ENCODE results near the gene TIFAB.
"Not testable (repeated sequence)": the region's sequence is repeated elsewhere in the genome, so short reads cannot be mapped to it uniquely, and the experiment has no call there.

Gene TIFAB

DNA sequence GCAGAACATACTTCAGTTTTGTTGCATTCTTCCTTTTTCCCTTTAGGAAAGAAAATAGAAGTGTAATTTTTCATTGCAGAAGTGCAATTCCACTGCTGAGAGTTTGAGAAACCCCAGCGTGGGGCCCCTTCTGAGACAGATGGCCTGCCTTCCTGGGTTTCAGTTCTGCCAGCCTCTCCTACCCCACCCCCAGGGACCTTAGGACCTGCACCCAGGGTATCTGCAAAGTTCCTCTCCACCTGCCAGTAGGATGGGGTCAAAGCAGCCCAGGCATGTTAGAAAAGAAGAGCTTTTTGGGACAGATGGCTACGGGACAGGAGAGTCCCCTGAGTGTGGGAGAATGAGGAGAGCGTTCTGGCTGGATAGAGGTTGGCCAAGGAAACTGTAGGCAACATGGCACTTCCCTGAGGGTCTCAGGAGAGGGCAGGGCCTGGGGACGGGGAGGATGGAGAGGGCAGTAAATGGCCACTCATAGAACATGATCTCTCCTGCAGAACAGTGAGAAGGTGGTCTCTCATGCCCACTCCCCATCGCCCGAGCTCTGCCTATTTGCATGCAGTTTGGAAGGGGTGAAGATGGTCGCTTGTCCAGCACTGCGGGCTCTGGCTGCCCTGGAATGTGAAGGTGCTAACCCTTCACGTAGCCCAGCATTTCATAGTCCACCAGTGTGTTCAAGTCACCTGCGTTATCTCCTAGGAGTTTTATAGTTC, at the start of gene TIFAB:
Gene TIFAB, minus strand, starts transcription at position 31 of the 710 bp plus-strand sequence. CDS start 2,412 bp downstream, outside the sequence.
- no peak for DNase-seq

DNA sequence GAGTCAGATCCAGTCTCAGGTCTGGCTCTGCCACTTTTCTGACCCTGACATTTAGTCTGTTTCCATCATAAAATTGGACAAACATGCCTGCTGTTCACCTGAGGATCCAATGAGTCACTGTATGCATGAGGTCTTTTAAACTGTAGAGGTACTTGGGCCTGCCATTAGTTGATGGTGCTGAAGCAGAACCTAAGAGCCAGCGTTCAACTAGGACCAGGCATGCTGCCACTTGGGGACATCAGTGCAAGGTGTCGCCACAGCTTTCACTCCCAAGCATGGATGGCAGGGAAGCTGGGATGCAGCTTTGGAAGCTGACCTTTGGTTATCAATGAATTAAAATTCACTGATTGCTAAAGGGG, 46.5 kb upstream of the TIFAB start:
- DNase-seq: no peak

GRCh38 chr5:135497971-135498636, 46.0 kb upstream of the TIFAB start:
- DNase-seq: peak; percentile 50

GRCh38 chr5:135495531-135495930, 43.4 kb upstream of the TIFAB start:
- not testable (repeated sequence) for DNase-seq

DNA sequence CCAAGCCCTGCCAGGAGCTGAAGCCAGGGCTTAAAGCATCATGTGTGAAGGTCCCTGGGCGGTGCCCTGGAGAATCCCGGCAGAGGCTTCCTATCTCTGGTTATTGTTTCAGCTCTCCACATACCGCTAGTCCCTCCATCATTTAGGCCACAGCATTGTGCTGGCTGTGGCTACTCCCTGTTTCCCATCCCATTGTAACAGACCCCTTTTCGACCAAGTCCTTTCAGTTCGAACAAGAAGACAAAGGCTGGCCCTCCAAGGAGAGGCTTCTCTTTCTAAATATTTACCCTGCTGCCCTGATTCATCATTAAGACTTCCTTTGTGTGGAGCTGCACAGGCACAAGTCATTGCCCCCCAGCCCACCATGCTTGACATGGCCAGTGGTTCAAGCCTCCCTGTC, 42.0 kb upstream of the TIFAB start:
- DNase-seq: no peak

GRCh38 chr5:135493406-135494180, 41.4 kb upstream of the TIFAB start:
- DNase-seq: no peak

DNA sequence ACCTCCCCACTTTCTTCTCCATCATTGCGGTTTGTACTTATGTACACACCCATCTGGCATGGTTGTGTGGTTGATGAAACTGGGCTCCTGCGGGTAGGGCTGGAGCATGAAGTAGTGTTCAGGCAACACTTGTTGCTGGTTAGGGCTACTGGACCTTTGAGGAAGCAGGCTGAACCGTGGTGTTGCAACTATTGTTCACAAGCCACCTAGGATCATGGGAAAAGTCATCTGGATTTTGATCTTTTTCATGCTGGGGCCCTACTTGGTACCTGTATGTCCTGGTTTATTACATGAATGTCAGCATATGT, 40.1 kb upstream of the TIFAB start:
- DNase-seq: no peak

DNA sequence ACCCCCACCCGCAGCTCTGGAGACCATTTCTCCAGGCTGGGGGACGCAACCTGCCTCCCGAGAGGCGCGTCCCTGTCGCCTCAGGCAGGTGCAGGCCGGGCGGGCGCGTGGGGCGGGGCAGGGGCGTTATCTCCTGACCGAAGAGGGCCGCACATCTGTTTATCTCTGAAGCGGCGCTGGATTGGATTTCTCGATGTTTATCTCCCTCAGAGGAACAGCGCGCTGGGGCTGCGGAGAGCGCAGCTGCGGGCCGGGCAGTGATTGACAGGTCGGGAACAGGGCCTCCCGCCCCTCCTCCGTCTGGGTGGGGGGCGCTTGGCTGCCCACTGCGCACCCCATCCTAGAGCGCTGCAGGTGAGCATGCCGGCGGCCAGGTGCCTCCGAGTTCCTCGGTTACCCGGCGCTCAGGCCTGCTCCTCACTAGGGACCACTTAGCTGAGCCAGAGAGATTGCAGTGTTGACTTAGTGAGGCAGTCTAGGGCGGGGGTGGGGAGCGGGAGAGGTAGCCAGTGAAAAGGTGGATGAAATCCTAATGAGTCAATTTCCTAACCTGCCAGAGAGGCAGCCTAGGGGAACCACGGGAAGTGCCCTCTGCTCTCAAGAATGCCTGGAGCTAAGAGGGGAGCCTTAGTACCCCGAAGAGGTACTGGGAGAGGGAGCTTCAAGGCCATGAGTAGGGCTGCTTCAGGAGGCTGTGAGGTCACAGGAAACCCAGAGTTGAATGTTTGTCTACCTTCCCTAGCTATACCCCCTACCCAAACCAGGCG, 39.6 kb upstream of the TIFAB start:
- no peak for DNase-seq

GRCh38 chr5:135491038-135491551, 38.9 kb upstream of the TIFAB start:
- DNase-seq: no peak

- DNase-seq: no peak
These were observed 38.3 kb upstream of the TIFAB start for GRCh38 chr5:135490245-135491037.

- DNase-seq: no peak
These were observed 37.5 kb upstream of the TIFAB start for GRCh38 chr5:135489466-135490244.

GRCh38 chr5:135488727-135489465, 36.7 kb upstream of the TIFAB start:
- DNase-seq: peak; percentile 70

- DNase-seq: peak; percentile 48
These were observed 35.8 kb upstream of the TIFAB start for GRCh38 chr5:135487839-135488514.

- DNase-seq: peak; percentile 23
These were observed 34.9 kb upstream of the TIFAB start for GRCh38 chr5:135487037-135487395.

- no peak for DNase-seq
These were observed 34.2 kb upstream of the TIFAB start for GRCh38 chr5:135486131-135487036.

DNA sequence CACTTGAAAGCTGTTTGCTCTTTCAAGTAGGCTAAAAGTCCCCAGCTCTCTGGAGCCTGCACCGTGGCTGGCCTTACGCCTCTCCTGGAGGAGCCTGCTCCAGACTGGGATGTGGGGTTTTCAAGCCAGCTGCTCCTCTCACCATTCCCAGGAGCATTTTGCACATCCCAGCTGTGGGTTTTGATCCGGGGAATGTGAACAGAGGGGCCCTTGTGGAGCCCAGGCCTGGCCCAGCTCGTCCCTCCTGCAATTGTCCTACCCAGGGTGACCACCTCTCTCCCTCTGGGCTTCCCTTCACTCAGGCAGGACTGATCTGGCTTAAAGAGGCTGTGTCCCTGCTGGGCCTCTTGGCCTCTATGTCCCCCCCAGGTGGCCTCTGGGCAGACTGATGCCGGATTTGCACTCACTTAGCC, 32.5 kb upstream of the TIFAB start:
- no peak for DNase-seq

GRCh38 chr5:135483254-135483653, 31.1 kb upstream of the TIFAB start:
- DNase-seq: no peak

- no peak for DNase-seq
These were observed 30.3 kb upstream of the TIFAB start for GRCh38 chr5:135482381-135482933.

DNA sequence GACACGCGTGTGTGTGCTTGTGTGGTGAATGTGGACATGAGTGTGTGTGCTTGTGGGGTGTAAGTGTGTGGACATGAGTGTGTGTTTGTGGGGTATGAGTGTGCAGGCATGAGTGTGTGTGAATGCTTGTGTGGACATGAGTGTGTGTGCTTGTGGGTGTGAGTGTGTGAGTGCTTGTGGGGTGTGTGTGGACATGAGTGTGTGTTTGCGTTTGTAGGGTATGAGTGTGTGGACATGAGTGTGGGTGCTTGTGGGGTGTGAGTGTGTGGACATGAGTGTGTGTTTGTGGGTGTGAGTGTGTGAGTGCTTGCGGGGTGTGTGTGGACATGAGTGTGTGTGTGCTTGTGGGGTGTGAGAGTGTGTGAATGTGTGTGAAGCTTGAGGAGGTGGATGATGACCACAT, 29.8 kb upstream of the TIFAB start:
- DNase-seq: no peak
